ENCODE results near the gene APRT.
"Not testable (repeated sequence)": the region's sequence is repeated elsewhere in the genome, so short reads cannot be mapped to it uniquely, and the experiment has no call there.

APRT gene

DNA sequence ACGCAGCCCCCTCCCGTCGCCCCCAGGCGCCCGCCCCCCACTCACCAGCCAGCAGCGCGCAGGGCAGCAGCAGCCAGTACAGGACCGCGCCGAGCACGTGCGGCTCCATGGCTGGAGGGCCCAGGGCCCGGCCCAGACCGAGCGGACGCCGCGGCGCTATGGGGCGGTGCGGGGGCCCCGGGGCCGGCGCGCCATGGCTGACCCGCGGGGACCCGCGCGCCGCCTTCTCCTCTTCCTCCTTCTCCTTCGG, 26.9 kb downstream of the APRT start:
- no peak for DNase-seq

DNA sequence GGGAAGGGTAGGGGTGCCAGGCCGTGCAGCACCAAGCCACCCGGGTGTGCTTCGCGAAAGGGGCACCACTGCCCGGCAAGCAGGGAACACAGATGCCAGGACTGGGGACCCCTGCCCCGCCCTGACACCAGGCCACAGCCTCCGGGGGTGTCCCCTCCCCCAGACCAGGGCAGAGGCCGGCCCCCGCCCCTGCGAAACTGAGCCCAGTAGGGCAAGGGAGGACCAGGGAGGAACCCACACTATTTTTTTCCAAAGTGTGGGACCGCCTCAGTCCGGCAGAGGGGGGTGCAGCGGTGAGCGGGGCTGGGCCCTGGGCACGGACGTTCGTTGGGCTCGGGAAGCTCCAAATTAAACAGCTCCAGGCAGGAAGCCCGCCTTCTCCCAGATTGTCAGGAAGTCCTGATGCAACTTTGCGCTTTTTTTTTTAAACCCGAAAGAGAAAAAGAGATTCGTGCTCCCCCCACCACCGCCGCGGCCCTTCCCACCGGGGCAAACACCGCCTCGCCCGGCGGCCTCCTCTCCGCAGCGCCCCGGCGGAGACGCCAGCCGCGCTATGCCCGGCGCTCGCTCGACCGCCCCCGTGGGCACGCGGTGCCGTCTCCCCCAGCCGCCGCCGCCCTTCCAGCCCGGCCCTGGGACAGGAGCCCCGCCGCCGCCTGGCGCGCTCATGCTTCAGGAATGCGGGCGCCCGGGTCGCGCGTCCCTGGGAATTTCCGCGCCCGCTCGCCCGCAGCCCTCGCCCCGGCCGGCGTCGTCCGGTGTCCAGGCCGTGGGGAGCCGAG, 27.5 kb downstream of the APRT start:
- DNase-seq, result no peak

DNA sequence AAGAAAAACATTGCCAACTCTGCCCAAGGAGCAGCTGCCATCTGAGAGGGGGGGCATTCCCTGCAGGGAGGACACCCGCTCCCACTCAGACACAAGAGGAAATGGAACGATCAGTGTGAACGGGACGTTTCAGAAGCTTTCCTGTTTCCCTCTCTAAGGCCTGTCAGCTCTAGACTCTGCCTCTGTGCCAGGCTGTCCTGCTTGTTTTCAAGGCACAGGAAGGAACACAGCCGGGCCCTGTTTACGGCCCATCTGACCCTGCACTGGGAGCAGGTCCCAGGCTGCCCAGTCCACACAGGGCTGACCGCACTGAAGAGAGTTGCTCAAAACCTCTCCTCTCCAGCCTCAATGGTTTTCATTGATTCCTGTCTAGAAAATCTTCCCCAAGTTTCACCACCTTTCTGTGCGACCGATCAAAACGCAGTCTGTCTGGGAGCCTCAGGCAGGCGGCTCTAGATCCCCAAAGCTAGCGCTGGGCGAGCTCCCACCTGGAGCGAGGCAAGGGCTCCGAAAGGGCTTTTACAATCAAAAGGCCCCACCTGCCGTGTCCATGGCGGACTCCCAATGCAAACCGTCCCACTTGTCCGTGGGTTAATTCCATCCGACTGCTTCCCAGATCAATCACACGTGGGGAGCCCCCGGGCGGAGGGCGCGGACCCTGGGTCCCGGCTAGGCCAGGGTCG, 28.2 kb downstream of the APRT start:
- DNase-seq, result no peak

DNA sequence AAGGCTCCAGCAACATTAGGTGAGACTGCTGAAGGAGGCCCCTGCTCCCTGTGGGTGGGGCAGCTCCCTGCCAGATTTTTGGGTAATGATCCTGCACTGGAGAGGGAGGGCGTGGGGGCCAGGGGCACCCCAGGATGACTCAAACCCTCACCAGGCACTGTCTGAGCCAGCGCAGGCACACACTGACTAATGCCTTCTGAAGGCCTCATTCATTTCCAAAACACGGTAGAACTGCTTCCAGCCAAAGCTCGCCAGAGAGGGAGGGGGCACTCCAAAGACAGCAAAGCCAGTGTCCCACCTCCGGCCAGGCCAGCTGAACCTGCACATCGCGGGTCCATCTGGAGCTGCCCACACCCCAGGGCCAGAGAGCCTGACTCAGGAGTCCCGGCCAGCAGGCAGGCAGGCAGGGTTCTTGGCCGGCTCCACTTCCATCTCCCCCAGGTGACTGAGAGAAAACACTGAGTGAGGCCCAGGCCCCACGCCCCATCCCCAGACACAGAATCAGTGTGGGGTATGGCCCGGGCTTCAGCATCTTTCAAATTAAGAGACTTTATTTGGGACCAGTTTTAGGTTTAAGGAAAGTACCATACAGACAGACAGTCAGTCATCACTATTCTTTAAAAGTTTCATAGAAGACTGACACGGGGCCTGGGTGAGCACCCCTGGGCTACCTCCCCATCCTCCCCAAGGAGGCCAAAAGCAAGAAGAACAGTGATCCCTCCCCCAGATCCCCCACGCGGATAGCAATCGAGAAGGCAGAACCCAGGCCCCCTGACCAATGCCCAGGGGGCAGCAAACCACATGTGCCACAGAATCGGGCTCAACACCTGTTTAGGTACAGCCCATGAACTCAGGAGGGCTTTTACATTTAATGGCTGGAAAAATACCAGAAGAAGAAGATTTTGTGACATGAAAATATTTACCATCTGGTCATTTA, 29.0 kb downstream of the APRT start:
- DNase-seq, result no peak

DNA sequence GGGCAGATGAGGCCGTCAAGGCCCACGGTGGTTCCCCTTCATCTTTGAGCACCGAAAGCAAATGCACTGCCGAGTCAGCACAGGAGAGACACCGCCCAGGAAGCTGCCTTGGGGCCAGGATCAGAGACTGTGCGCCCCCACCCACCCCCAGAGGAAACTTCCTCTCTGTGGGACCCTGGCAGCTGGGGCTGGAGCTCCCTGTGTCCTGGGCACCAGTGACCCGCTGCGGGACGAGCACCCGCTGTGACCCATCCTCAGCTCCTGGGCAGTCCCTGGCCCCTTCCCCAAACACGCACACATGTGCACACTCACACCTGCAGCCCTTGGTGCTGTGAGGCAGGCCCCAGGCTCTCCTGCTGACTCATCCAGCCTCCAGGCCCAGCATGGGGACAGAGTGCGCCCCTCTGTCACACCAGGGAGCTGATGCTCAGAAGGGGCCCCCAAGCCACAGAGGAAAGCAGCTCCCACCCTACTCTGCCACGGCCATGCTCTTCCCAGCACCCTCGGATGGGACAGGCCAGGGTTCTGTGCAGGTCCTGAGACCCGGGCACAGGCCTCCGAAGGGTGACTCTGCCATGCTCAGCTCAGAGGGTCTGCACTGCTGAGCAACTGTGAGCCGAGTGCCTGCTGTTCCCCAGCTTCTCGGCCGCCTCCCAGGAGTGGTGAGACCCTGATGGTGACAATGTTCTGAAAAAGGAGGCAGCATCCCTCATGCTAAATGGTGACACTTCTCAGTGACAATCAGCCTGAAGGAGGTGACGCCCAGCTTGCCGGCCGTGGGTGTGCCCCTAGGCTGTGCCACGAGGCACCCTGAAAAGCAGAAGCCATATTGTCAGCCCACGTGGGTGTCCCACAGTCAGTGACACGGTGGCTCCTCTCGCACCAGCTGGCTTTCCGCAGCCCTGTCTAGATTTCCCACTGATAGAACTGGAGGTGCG, 30.3 kb downstream of the APRT start:
- no peak for DNase-seq

DNA sequence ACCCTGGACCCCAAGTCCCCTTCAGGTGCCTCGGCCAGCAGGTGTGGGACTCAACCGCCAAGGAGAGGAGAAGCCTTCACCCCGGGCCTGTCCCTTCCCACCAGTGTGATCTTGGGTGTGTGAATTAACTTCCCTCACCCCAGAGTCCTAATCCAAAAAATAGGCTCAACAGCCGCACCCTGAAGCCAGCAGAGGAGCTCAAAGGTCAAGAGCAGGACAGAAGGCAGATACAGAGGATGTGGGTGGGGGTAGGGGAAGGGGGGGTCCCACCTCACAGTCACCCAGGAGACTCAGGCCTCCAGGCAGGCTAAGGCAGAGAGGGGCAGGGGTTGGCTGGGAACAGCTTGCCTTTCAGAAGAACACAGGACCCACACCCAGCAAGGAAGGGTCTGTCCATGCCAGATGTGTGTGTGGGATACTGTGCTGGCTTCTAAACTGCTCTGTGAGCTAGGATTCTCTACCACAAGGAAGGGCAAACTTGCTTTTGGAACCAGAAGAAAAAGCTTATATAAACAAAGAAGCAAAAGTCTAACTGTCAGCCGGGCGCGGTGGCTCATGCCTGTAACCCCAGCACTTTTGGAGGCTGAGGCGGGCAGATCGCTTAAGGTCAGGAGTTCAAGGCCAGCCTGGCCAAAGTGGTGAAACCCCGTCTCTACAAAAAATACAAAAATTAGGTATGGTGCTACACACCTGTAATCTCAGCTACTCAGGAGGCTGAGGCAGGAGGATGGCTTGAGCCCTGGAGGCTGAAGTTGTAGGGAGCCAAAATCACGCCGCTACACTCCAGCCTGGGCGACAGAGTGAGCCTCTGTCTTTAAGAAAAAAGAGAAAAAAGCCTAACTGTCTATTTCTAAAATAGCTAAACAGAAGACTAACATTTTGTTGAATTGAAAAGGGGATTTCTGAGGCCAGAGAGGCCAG, 31.3 kb downstream of the APRT start:
- no peak for DNase-seq

DNA sequence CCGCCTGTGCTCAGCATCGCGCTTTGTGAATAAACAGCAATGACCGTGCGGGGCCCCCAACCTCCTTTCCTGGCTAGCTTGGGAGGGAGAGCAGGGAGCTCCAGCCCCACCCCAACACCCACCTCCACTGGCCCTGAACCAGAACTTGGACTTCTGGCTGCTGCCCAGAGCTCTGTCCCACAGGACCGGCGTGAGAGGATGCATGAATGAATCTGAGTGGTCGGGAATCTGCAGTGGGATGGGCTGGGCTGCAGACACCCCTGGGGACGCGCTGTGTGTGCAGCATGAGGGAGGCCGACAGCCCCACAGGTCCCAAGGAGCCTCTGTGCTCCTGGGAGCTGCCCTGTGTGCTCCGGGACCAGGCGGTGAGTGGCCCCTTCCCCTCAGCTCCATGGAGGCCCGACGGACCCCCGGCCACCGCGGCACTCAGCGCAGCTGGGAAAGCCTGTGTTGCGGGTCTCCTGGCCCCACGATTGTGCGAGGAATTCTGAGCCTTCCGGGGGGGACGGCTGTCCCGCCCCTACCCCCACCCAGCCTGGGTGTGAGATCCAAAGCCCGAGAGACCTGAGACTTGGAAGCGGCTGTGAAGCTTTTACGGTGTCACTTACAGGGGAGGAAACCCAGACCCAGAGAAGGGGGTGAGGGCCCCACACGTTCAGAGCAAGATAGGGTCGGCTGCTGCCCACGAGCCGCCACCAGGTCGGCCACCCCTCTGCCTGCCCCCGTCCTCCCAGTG, 32.2 kb downstream of the APRT start:
- DNase-seq, result no peak

DNA sequence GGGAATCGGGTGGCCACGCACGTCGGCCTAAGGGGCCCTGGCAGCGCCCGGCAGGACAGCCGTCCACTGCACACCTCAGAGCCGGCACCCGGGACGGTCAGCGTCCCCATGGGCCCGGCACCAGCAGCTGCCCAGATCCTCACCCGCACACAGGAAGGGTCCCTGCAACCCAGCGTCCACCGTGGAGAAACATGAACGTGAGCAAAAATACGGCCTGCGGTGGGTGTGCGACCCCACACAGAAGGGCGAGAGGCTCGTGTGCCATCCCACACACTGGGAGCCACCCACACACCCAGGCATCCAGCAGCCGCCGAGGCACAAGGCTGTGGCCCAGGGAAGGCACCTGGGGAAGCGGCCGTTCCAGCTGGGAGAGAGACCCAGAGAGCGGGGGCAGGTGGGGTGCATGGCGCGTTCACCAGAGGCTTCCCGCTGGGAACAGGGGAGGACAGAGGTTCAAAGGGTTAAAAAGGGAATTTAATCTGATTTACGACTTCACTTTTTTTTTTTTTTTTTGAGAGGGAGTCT, 33.1 kb downstream of the APRT start:
- DNase-seq, result no peak

DNA sequence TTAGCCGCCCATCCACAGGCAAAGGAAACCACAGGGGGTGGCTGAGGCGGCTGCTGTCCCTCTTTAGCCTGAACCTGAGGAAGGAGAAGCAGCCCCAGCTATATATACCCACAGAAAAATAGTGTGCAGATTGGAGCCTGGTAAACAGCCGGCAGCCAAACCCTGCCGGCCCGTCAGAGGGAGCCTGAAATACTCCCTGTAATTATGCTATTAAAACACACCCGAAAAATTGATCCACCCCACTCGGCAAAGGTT, 33.5 kb downstream of the APRT start:
- no peak for DNase-seq

DNA sequence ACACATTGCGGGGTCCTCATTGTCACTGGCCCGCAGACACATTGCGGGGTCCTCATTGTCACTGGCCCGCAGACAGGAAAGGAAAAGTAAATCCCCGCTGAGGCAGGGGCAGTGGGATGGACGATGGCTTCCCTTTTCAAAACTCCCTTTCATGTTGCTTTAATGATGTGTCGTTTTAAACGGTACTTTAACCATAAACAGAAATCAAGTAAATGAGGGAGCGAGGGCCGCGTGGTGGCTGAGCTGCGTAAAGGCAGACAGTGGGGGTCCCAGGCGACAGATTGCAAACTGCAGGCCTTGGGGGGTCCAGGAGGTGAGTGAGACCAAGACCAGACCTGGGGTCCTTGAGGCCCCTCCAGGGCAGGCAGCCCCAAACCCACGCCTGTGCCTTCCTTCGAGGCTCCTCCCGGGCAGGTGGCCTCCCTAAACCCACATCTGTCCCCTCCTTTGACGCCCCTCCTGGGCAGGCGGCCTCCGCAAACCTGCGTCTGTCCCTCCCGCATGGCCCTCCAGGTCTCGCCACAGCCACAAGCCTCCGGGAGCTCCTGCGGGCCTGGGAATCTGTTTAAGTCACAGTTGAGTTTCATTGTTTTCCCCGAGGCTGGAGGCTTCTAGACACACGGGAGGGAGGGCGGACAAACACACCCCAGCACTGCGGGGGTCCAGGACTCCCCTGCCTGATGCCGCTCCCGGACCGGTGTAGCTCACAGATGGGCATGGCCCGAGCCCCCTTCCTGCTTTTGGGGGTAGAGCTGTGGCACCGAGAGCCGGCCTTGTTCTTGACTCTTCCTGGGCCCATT, 34.1 kb downstream of the APRT start:
- DNase-seq, result no peak

DNA sequence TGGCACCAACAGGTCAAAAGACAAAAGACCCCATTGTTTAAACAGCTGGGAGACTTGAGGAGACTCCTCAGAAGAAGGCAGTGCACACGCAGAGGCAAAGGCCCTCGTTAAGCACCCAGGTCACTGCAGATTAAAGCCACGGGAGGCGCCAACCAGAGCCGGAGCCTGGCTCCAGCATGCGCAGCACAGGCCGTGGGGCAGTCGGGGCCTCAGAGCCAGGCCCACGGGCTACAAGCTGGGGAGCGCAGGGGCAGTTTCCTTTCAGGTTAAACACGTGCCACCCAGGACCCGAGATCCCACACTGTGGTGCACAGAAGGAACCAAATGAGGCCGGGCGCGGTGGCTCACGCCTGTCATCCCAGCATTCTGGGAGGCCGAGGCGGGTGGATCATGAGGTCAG, 35.9 kb downstream of the APRT start:
- no peak for DNase-seq

DNA sequence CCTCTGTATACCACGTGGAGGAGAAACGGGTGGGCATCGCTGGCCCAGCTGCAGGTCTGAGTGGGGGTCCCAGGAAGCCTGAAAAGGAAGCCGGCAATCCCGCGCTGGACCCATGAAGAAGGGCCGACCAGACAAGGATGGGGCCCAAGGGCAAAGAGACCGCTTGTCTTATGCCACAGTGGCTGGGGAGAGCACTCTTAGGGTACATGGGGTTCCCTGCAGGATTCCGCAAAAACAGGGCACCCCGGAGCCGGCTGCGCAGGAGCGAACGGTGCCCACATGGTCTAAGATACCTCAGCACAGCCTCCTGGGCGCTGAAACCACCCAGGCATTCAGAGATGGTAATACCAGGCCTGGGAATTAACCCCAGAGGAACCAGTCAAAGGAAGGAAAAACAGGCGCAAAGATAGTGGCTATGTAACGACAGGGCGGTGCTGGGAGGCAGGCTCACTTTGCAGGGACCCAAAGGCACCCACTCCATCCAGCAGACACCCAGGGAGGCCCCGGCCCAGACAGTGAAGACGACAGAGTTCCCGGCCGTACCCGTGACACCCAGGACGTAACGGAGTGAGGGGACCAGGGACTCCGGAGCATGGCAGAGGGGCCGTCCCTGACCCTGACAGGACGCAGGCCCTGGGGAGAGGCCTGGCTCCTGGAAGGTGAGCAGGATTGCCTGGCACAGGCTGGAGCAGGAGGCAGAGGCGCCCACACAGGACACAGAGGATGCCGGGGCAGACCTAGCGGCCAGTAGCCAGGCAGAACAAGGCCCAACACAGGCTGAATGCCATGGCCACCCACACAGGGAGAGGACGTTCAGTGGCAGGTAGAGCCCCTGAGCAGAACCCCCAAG, 37.0 kb downstream of the APRT start:
- DNase-seq, result no peak

DNA sequence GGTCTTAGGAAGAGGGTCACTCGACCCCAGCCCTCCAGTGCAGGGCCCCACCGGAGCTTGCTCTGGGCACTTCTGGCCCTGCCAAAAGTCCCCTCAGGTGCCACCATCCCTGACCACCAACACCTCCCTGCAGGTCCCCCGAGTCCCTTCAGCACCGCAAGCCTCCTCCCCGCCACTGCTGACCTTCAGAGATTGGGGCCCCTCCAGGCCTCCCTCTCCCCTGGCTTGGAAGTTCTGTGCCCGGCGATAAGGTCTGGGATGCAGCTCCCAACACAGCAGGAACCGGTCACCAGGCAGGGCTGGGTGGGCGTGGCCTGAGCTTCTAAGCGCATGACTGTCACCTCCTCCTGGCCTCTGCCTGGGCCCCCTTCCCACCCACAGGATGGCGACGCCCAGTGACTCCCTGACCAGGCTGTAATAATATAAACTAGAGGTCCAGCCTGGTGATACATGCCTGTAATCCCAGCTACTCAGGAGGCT, 37.9 kb downstream of the APRT start:
- DNase-seq, result no peak

DNA sequence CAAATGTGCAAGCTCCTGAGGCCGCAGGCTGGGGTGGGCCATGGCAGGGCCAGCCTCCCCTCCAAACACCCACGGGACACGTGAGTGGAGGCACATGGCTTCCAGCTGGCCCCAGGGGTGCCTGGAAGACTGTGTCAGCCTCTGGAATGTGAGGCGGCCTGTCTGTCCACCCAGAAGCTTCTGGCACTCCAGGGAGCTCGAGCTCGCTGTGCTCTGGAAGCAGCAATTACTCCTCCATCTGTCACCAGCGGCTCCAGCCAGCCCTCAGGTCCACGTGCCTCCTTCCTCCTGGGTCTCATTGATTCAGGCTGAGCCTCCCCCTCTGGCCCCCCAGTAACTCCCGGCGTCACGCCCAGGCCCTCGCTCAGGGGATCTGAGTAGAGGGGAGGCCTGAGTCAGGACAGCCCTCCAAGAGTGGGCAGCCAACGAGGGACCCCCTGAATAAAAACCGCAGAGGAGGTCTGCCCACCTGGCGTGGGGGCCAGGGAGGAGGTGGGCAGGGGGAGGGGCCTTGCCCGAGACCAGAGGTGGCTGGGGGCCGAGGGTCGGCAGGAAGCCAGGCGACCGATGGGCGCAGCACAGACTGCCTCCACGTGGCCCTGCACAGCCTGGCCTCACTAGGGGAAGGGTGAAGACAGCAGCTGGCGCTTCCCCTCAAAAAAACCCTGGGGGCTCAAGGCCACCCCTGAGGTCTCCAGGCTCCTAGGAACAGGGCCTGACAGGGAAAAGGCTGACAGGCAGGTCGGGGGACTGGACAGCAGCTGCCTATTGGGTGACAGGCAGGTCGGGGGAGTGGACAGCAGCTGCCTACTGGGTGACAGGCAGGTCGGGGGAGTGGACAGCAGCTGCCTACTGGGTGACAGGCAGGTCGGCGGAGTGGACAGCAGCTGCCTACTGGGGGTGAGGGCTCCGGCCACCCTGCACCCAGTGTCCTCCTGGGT, 38.6 kb downstream of the APRT start:
- DNase-seq, result no peak

DNA sequence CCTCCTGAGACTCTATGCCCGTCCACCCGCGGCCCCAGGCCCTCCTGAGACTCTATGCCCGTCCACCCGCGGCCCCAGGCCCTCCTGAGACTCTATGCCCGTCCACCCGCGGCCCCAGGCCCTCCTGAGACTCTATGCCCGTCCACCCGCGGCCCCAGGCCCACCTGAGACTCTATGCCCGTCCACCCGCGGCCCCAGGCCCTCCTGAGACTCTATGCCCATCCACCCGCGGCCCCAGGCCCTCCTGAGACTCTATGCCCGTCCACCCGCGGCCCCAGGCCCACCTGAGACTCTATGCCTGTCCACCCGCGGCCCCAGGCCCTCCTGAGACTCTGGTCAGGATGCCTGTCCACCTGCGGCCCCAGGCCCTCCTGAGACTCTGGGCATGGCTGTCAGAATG, 39.9 kb downstream of the APRT start:
- not testable (repeated sequence) for DNase-seq

DNA sequence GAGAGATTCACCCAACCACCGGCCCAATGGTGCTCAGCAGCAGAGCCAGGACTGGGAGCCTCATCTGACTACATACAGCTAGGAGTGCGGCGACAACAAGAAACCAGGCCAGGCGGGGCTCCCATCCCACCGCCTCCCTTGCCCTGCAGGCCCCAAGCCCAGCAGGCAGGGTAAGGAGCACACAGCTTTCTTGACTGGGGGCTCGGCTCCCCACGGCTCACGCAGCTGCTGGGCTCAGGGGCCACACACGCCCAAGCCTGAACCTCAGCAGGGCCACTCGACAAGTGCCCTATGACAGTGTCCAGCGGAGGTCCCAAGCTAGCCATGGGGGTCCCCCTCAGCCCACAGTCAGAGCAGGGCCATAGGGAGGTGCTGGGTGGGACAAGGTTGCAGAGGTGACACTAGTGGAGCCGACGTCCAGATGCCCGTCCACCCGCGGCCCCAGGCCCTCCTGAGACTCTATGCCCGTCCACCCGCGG, 40.4 kb downstream of the APRT start:
- no peak for DNase-seq

DNA sequence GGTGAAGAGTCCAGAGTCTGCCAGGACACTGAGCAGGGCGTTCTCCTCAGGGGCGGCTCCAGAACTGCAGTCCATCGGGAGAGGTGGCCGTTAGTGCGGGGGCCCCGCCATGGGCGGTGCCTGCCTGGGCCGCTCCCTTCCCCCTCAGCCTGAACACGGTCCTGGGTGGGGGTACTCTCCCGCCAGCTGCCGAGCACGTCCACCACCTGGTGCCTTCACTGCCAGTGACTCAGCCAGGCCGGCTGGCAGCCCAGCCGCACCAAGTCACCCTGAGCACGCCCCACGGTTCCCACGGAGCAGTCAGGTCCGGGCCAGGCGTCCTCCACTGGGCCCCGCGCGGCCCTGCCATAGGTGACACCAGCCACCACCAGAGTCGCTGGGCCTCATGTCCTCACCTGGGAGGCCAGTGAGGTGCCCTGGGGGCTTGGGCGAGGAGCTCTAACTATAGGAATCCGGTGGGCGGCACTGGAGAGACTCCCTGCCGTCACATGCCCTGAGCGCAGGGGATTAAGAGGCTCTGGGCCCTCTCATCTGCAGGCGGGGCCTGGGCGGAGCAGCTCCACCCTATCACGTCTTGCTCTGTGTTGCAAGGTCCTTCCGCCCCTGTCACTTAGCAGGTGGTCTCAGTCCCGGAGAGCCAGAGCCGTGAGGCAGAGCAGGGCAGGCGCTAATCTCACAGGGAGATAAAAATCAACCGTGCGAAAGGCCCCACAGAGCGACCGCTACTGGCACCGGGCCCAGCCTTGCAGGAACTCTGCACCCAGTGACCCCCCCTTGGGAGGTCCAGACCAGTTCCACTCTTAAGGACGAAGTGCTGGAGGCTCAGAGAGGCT, 41.1 kb downstream of the APRT start:
- DNase-seq, result no peak

All from NCI-H2107 (cell line).